GM12891 (cell line): ENCODE measurements around the gene ARHGAP19.

Experiments used
- POLR2AphosphoS5 ChIP-seq: IDR thresholded peaks from 2 replicates; pipeline ENCODE4 v1.6.1; 2011; ENCODE audit warnings: low read depth, low read length, control low read depth
- TAF1 ChIP-seq: IDR thresholded peaks from 2 replicates; pipeline ENCODE4 v1.6.1; 2011; ENCODE audit warnings: low read depth, low read length, control low read depth

- TF ChIP-seq TAF1 (no peak), POLR2AphosphoS5 (no peak)
Measured at GRCh38 chr10:97210543-97210960, 81.9 kb downstream of the ARHGAP19 start.
